ENCODE data around the gene ADAM12. TPM values are rescaled to one million over a fixed set of nuclear protein-coding genes. Genes with fewer than 3 reads are reported as not detected.

Gene ADAM12
- total RNA-seq, 2 donors from 2014 or later: 0.46 TPM; not detected in 1

DNA sequence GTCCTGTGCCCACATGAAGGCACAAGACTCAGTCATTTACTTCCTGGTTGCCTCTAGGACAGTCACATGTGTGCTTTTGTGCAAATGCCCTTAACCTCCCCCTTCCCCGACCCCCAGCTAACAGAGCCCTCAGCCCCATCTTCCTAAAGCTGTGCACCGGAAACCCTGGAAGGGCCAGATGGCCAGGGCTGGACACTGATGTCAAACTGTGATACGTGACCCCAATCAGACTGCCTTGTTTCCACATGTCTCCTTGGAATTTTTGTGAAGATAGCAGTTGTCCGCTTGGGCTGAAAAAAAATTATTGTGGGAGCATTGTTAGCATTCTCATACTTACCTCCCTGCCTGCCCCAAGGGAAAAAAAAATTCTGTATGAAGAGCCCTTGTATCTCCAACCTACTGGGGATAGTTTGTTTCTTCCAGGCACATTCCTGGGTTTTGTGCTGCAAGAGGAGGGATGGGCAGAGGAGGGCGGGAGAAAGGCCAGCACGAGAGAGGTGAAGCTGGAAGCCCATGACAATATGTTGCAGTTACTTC, 17.0 kb upstream of the ADAM12 start:
- no peaks in the 10 kb centered on the region for H3K9me3 Mint-ChIP-seq
- no peak overlapping the region for H3K4me3 Mint-ChIP-seq
- peaks cover 4% of the 10 kb centered on the region for H3K27me3 Mint-ChIP-seq (ENCODE audit: insufficient read depth)
- Histone ChIP-seq H3K27me3 (ENCODE audit: control insufficient read depth, insufficient read depth, low read length, poor library complexity, severe bottlenecking) (no peaks in the 10 kb centered on the region), H3K9me3 (ENCODE audit: control insufficient read depth, low read length) (no peaks in the 10 kb centered on the region), H3K4me1 (ENCODE audit: control insufficient read depth, insufficient read depth, low read length) (no peaks in the 10 kb centered on the region), H3K36me3 (ENCODE audit: control insufficient read depth, insufficient read depth, low read length) (no peaks in the 10 kb centered on the region), H3K27ac (ENCODE audit: low read depth, low read length) (no peak overlapping the region), H3K9ac (ENCODE audit: extremely low read depth, low read length, poor library complexity, severe bottlenecking) (no peak overlapping the region), H3K4me3 (ENCODE audit: low read length) (no peak overlapping the region)
- WGBS, 2 experiments (ENCODE audit: insufficient coverage in 1 of 2, insufficient read length in 1 of 2): 51 to 85% methylated on average over 3 to 6 of the region's 6 CpGs
- peaks cover 7% of the 10 kb centered on the region for H3K4me1 Mint-ChIP-seq
- TF ChIP-seq, protein P1, sequence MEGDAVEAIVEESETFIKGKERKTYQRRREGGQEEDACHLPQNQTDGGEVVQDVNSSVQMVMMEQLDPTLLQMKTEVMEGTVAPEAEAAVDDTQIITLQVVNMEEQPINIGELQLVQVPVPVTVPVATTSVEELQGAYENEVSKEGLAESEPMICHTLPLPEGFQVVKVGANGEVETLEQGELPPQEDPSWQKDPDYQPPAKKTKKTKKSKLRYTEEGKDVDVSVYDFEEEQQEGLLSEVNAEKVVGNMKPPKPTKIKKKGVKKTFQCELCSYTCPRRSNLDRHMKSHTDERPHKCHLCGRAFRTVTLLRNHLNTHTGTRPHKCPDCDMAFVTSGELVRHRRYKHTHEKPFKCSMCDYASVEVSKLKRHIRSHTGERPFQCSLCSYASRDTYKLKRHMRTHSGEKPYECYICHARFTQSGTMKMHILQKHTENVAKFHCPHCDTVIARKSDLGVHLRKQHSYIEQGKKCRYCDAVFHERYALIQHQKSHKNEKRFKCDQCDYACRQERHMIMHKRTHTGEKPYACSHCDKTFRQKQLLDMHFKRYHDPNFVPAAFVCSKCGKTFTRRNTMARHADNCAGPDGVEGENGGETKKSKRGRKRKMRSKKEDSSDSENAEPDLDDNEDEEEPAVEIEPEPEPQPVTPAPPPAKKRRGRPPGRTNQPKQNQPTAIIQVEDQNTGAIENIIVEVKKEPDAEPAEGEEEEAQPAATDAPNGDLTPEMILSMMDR (conservative IDR thresholded peaks at IDR 0.05): no peak
- no peaks in the 10 kb centered on the region for H3K36me3 Mint-ChIP-seq (ENCODE audit: low read depth)
- DNase-seq: no peak
- H3K27ac Mint-ChIP-seq: no peak overlapping the region

DNA sequence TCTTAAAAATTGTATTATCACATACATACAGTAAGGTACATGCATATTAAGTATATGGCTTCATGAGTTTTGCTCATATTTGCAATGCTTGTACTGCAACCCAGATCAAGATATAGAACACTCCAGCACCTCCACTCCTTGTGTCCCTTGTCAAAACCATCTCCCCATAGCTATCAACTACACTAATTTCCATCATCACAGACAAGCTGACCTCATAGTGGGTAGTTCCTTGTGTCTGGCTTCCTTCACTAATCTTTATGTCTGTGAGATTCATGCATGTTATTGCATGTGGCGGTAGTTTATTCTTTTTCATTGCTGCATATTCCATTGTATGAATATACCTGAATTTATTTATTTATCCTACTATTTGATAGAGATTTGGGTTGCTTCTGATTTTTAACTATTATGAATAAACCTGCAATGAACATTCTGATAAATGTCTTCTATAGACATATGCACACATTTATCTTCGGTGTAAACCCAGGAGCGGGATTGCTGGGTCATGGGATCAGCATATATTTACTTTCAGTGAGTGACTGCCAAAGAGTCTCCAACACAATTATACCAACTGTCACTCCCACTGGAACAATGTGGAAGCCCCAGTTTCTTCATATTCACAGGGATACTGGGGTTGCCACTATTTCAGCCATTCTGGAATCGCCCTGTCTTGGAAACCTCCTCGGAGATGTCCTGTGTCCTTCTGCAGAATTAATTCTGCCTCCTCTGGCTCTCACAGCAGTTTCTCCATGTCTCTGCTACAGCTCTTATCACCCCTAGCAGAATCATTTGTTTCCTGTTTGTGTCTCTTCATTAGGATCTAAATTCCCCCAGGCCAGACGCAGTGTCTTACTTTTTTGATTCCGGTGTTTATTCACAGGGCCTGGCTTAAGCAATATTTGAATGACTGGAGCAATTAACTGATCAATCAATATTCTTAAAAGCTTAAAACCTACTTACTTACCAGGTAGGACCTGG, 14.7 kb upstream of the ADAM12 start:
- Mint-ChIP-seq H3K4me1 (peaks cover 7% of the 10 kb centered on the region), H3K36me3 (ENCODE audit: low read depth) (no peaks in the 10 kb centered on the region), H3K27ac (no peak overlapping the region), H3K27me3 (ENCODE audit: insufficient read depth) (no peaks in the 10 kb centered on the region), H3K4me3 (no peak overlapping the region), H3K9me3 (no peaks in the 10 kb centered on the region)
- 92% methylated on average over 5 to 6 of the region's 7 CpGs for WGBS, 2 experiments (ENCODE audit: insufficient coverage in 1 of 2, insufficient read length in 1 of 2)
- DNase-seq: no peak
- TF ChIP-seq, protein P1 (conservative IDR thresholded peaks at IDR 0.05): no peak
- H3K27me3 ChIP-seq (ENCODE audit: control insufficient read depth, insufficient read depth, low read length, poor library complexity, severe bottlenecking): no peaks in the 10 kb centered on the region
- no peak overlapping the region for H3K27ac ChIP-seq (ENCODE audit: low read depth, low read length)
- H3K9ac ChIP-seq (ENCODE audit: extremely low read depth, low read length, poor library complexity, severe bottlenecking): no peak overlapping the region
- H3K9me3 ChIP-seq (ENCODE audit: control insufficient read depth, low read length): no peaks in the 10 kb centered on the region
- H3K4me3 ChIP-seq (ENCODE audit: low read length): no peak overlapping the region
- H3K4me1 ChIP-seq (ENCODE audit: control insufficient read depth, insufficient read depth, low read length): no peaks in the 10 kb centered on the region
- no peaks in the 10 kb centered on the region for H3K36me3 ChIP-seq (ENCODE audit: control insufficient read depth, insufficient read depth, low read length)

DNA sequence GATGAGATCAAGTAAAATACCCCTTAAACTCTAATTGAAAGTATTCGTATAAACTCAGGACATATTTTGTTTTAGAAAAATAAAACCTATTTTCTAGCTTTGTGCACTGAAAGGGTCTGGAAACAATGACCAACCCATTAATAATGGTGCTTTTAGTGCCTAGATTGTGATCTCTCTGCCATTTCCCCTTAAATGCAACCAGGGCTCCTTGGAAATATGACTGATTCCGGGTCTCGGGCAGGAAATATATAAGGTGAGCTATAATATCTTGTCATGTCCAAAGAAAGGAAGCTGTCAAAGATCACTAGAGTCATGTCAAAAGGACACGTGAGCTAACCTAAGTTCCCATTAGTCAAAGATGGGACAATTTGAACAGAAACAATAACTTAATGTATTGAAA, 12.4 kb upstream of the ADAM12 start:
- no peak overlapping the region for H3K27ac ChIP-seq (ENCODE audit: low read depth, low read length)
- Mint-ChIP-seq H3K4me1 (peaks cover 6% of the 10 kb centered on the region), H3K27ac (no peak overlapping the region), H3K27me3 (ENCODE audit: insufficient read depth) (peaks cover 4% of the 10 kb centered on the region), H3K4me3 (no peak overlapping the region), H3K36me3 (ENCODE audit: low read depth) (no peaks in the 10 kb centered on the region), H3K9me3 (no peaks in the 10 kb centered on the region)
- TF ChIP-seq, protein P1 (conservative IDR thresholded peaks at IDR 0.05): no peak
- no peaks in the 10 kb centered on the region for H3K4me1 ChIP-seq (ENCODE audit: control insufficient read depth, insufficient read depth, low read length)
- H3K36me3 ChIP-seq (ENCODE audit: control insufficient read depth, insufficient read depth, low read length): no peaks in the 10 kb centered on the region
- WGBS, 2 experiments (ENCODE audit: insufficient coverage in 1 of 2, insufficient read length in 1 of 2): 98 to 100% methylated on average over 3 to 4 of the region's 4 CpGs
- no peaks in the 10 kb centered on the region for H3K27me3 ChIP-seq (ENCODE audit: control insufficient read depth, insufficient read depth, low read length, poor library complexity, severe bottlenecking)
- H3K4me3 ChIP-seq (ENCODE audit: low read length): no peak overlapping the region
- no peak overlapping the region for H3K9ac ChIP-seq (ENCODE audit: extremely low read depth, low read length, poor library complexity, severe bottlenecking)
- no peaks in the 10 kb centered on the region for H3K9me3 ChIP-seq (ENCODE audit: control insufficient read depth, low read length)
- DNase-seq: no peak

Data from endodermal cell (in vitro differentiated cells).